GOT3 (cell line): ENCODE measurements around the gene SLC13A5.
"Not testable (repeated sequence)": the region's sequence is repeated elsewhere in the genome, so short reads cannot be mapped to it uniquely, and the experiment has no call there.

ENCODE experiments used
- DNase-seq: peaks from one replicate; lab custom pipeline; 2025; ENCODE audit warnings: mixed read lengths; lab: John Stamatoyannopoulos, UW

The SLC13A5 gene

DNA sequence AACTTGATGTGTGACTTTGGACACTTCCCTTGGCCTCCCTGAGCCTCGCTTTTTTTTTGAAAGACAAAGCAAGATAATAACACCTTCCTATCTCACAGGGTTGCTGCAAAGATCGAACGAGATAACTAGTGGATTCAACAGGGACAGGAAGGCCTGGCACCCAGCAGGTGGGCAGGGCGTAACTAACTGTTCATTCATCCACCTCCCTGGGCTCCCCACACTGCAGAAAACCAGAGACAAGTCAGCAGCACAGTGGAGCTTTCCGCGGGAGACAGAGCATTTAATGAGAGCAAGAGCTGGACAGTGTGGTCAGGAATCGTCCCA, 28.7 kb downstream of the SLC13A5 start:
- no peak for DNase-seq

DNA sequence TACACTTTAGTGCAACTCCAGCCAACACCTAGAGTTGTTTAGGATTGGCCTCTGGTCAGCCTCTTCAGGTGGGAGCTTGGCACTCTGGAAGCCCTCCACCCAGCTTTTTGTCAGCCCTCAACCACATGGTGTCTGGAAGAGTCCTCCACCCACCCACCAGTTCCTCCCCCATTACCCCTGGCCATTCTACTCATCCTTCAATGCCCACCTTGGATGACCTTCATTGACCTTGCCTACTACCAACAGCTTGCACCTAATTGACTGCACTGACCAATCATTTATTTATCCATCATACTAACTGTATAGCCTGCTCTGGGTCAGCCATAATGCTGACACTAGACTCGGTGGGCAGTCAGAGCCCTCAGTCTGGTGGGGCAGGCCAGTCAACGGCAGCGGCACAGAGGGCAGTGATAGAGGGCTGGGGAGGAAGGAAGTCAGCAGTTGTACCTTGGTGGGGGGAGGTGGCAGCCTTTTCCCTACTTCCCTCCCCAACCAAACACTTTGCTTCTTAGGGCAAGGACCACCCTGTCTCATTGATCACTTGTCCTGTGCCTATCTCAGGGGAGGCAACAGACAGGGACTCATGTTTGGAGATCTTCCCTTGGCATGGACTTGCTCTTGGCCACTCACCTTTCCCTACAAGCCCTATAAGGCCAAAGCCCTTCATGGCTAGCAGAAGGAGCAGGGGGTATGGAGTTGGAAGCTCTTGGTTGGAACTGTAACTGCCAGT, 29.3 kb downstream of the SLC13A5 start:
- DNase-seq = no peak

DNA sequence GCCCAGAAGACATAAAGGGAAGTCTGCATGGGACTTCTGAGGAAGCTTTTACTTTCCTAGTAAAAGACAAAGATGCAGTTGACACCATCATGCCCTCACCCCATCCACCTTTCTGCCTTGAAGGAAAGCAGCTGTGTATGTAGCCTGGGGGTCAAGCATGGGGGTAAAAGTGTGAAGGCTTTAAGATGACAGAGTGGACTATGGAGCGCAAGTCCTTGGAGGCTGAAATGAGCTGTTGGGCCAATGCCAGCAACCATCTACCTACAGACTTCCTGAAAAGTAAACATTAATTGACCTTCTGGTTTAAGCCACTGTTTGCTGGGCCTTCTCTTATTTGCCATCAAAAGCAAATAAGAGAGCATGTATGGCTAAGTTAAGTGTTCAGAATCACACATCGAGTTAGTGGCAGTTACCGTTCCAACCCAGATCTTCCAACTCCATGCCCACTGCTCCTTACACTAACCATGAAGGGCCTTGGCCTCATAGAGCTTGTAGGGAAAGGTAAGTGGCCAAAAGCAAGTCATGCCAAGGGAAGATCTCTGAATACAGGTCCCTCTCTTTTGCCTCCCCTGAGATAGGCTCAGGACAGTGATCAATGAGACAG, 30.0 kb downstream of the SLC13A5 start:
- DNase-seq = no peak

DNA sequence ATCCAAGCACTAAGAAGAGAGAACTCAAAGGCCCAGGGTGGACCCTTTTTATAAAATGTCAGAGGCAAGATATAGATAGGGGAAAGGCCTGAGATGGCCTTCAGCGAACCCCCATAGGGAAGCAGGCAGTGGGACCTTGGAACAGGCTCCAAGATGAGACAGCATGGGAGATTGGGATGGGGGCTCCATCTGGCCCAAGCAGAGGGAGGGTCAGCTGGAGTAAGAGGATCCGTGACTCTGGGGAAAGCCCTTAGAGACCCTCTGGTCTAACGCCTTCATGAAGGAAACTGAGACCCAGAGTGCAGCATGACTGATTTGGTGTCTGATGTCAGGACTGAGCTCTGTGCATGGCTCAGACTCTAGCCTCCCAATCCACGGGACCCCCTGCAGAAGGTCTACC, 30.8 kb downstream of the SLC13A5 start:
- no peak for DNase-seq

DNA sequence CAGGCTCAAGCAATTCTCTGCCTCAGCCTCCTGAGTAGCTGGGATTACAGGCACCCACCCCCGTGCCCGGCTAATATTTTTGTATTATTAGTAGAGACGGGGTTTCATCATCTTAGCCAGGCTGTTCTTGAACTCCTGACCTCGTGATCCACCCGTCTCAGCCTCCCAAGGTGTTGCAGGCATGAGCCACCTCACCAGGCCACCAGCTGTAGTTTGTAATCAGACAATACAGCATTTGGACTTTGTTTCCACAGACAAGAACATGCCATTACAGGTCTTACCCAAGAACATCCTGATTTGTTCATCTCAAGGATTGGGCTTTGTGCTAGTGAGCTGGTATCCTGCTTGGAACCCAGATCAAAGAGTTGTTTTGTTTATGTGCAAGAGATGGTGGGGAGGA, 31.5 kb downstream of the SLC13A5 start:
- no peak for DNase-seq

DNA sequence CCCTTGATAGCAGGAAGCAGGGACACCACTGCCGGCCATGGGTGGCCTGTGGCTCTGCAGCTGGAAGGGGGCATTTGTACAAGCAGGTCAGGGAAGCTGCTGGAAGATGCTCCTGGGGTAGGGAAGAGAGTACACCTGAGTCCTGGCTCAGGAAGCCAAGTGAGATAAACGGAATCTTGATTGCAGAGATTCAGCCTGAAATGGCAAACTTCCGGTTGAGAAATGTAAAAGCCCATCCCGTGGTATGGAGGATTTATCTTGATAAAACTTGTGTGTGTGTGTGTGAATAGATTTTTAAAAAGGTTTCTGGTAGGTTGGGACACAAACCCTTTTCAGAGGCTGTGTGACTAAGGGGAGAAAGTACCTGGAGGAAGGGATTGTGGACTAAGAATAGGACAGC, 32.0 kb downstream of the SLC13A5 start:
- no peak for DNase-seq

DNA sequence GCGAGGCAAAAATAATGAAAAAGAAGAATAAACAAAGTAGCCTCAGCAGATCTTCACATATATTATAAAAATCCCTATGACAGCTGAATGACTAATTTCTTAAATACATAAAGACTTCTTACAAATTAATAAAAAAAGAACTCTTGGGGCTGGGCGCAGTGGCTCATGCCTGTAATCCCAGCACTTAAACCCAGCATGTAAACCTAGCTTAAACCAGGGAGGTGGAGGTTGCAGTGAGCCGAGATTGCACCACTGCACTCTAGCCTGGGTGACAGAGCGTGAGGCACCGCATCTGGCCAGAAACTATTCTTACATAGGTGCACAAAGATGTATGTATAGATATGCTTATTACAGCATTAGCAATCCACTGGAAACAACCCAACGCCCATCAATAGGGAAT, 33.9 kb downstream of the SLC13A5 start:
- DNase-seq = no peak

DNA sequence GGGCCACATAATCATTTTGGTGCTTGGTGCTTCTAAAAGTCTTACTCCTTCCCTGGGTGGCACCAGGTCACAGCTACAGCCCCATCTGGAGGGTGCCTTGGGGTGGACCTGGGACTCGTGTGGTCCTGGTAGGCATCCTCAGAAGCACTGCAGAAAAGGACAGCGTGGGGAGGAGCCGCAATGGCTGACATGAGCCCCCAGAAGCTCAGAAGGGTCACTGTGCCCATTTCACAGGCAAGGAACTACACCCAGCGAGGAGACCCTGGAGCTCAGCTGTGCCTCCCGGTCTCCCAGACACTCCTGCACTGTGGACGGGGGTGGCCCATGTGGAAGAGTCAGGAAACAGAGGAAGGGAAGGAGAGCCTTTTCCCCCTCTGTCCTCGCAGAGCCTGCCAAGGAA, 35.2 kb downstream of the SLC13A5 start:
- DNase-seq = no peak

DNA sequence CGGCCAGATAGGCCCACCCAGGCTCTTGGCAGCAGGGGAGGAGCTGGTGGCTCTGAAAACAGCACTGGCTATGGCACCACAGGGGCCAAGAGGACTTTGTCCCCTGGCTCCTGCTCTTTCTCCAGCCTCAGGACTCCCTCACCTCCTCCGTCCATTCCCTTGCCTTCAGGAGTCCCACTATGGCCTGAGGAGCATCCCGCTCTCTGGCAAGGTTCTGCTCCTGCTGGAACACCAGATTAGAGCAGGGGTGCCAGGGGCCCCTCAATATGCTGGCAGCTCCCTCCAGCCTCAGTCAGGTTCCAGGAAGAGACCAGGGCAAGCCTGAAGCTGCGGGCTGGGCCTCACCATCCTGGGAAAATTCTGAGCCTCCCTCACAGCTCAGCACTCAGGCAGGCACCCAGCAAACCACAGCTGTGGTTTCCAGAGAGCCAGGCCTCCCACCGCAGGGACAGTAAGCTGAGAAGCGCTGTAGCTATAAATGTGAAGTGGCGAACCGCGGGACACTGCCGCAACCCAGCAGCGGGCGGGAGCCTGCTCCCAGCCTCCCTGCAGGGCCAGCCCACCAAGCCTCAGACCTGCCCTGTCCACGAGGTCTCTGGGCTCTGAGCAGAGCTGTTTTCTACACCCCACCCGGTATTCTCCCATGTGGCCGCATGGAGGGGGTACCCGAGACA, 35.9 kb downstream of the SLC13A5 start:
- no peak for DNase-seq

DNA sequence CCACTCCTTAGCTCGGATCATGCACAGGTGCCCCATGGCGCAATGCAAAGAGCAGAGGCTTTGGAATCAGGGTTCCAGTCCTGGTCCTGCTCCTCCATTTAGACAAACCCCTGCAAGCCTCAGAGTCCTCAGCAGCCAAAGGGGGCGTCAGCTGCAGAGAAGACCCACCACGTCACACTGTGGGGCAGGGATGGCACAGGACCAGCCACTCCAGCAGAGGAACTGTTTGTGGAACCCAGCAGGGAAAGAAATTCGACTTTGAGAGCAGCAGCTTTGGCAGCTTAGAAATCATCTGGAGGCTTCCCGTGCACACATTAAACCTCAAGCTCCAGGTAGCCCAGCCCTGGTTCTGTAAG, 36.4 kb downstream of the SLC13A5 start:
- no peak for DNase-seq

DNA sequence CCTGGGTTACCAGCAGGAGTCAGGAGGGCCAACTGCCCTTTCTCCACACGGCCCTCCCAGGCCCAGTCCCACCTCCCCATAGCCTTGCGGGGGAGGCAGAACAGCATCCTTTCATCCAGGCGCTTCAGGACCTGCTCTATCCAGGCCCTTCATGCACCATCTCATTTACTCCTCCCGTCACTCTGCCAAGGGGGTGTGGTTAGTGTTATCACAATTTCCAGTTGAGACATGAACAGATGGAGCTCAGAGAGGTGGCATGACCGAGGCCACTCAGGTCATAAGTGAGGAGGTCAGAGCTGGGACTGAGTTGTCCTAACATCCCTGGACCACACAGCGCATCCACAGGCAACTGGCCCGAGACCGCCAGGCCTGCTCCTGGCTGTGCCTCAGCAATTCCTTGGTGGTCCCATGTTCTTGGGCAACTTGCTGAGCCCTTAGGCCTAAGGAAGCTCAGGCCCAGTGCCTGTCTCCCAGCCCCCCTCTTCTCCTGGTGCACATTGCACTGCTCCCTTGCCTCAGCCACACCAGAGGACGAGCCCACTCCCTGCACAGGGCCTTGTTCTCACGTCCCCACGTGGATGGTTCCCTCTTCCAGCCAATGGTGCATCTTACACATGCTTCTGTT, 37.9 kb downstream of the SLC13A5 start:
- DNase-seq = no peak

DNA sequence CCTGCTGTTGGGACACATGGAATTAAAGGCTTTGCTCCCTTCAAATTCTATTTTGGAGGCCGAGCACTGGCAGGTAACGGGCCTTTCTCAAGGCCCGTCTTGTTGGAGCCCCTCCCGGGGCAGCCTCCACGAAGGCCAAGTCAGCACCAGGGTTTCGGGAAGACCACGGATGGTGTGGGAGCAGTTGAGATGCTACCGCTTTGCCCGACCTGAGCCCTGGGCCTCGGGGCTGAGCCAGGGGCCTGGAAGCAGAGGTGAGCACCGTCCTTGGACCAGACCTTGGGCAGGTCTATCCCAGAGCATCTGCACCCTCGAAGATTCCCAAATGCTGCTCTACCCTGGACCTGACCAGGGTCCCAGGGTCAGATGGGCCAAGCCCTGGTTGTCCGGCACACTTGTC, 38.6 kb downstream of the SLC13A5 start:
- DNase-seq = no peak

DNA sequence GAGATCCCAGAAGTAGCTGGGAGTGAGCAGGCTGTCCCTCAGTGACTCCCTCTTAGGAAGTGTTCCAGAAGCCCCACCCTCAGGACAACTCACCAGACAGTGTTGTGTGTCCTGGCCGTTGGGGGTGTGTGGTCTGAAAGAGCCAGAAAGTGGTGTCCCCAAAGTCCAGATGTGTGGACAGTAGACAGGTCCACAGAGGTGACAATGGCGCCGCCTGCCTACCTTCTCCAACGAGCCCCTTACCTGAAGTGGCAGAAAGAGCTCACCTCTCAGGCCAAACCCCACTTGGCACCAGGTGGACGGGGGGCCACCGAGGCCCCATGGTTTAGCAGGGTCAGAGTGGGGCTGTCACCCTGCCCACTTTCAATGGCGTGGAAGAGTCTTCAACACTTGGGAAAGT, 41.7 kb downstream of the SLC13A5 start:
- DNase-seq = no peak

DNA sequence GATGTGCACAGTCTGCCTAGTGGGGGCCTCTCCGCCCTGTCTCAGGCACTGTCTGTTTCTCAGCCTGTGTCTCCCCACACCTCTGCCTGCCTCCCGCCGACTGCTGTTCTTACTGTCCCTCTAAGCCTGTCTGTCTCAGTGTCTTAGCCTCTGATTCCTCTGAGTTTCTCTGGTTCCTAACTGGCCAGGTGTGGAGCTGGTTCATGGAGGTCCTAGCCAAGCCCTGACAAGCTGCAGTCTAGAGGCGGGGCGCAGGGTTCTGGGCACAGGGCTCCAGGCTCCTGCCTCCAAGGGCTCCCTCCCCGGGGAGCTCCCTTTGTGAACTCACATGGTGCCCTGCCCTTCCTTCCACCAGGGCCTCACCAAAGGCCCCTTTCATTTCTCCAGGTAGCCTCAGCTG, 42.2 kb downstream of the SLC13A5 start:
- no peak for DNase-seq

DNA sequence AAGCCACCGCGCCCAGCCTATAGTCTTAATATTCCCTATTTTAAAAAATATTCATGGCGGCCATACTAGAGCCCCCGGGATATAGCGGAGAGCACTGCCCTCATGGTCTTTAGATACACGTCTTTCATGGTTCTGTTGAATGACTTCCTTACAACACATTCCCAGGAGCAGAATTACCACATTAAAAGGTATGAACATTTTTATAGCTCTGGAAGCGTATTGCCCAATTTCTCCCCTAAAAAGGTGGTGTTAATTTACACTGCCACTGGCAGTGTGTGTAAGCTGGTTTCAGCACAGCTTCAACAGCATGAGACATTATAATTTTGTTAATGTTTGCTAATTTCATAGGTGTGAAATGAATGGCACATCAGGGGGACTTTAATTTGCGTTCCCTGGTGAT, 42.6 kb downstream of the SLC13A5 start:
- no peak for DNase-seq

DNA sequence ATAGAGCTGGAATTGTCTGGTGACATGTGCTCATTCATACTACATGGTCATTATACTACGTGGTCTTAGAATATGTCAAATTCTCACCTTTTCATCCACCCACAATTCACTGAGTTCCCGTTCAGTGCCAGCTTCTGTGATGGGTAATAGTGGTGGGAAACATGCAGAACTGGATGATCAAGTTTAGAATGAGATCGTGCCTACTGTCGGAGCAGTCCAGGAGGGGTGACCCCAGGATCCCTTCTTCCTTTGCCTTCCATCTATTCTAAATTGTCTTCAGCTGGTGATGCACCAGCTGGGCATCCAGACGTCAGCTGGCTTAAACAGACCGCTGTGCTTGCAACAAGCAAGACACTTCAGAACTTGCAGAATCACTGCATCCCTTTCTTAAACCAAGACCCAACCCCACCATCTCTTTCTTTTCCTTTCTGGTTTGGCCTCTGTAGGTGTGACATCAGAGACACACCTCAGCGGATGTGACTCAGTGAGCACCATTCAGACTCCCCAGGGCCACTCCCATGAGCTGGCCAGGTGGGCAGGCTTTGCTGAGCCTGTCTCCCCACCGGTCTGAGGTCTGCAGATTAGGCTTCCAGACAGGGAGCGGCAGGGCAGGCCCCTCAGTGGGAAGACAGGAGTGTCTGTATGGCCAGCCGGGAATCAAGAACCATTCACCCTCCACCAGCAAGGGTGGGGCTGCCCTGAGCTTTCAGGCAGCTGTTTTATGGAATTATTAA, 43.5 kb downstream of the SLC13A5 start:
- DNase-seq = no peak

DNA sequence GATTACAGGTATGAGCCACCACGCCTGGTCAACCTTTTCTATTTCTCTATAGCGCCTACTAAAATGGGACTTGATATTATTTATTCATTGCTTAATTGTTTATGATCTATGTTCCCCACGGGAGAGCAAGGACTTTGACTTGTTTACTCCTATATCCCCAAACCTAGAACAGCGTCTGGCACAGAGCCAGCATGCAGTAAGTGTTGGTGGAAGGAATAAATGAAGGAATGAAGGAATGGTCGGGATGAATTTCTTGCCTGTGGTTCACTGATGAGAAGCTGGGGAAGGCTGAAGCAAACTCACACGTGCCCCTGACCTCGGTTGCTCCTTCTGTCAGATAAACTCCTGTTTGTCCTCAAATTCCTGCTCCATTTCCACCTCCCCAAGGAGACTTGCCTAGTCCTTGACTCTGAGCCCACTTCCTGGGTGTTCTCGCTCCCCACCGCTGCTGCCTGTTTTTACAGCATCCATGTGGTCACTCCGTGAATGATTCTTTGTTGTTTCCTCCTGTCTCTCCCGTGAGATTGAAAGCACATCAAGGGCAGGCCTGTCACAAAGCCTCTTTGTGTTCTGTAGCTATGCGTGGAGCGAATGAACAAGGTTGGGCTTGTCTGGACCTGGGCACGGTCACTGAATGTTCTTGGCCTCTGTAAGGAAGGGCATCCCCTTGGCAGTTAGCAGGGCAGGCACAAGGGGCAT, 44.3 kb downstream of the SLC13A5 start:
- DNase-seq = no peak

DNA sequence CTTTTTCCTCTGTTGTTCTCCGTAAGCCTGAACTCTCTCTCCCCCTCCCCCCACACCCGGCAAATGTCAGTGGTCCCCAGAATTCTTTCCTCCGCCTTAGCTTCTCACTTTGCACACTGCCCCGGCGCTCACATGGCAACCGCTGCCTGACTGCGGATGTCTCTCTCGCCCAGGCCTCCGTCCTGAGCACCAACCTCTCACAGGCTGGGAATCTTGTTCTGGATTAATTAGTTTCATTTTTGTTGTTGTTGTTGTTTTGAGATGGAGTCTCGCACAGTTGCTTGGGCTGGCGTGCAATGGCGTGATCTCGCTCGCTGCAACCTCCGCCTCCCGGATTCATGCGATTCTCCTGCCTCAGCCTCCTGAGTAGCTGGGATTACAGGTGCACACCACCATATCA, 45.0 kb downstream of the SLC13A5 start:
- no peak for DNase-seq

DNA sequence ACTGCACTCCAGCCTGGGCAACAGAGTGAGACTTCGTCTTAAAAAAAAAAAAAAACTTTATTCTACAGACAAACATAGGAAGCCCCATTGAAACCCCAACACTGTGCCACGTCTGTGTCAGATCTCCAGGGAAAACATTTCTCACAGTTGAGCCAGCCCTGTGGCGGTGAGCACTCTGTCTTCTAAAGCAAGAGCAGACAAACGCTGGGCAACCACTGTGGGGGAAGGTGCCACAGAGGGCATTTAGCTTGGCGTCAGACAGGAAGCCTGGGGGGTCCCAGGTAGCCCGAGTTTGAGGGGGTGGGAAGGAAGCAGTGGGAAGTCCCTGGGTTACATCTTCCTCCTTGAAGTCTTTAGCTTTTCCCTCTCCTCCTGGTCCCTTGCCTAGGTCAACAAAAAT, 45.7 kb downstream of the SLC13A5 start:
- no peak for DNase-seq

DNA sequence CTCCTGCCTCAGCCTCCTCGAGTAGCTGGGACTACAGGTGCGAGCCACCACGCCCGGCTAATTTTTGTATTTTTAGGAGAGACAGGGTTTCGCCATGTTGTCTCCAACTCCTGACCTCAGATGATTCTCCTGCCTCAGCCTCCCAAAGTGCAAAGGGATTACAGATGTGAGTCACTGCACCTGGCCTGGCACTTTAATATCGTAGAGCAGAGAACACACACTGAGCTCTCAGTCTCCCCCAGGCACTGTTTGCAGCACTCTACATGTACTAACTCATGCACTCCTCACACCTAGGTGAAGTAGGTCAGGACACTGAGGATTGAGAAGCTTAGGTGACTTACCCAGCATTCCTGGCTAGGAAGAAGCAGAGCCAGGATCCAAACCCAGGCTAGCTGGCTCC, 46.6 kb downstream of the SLC13A5 start:
- DNase-seq = no peak

DNA sequence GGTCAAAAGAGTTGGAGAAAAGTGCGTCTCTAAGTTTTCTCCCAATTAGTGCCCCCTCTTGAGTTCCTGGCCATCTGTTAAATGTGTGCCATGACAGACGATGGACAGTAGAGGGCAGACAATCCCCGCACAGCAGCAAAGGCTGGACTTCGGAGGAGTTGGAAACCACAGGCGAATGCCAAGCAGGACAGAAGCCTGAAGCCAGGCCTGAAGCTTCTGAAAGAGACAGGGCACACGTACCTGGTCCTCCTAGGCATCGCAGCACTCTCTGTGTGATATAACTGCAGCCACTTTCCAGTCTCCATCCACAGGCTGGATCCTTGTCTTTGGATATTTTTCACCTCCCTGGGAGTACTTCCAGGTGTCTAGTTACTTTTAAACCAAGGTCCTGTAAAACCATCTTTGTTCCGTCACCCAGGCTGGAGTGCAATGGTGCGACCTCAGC, 47.1 kb downstream of the SLC13A5 start:
- DNase-seq = peak; percentile 14

DNA sequence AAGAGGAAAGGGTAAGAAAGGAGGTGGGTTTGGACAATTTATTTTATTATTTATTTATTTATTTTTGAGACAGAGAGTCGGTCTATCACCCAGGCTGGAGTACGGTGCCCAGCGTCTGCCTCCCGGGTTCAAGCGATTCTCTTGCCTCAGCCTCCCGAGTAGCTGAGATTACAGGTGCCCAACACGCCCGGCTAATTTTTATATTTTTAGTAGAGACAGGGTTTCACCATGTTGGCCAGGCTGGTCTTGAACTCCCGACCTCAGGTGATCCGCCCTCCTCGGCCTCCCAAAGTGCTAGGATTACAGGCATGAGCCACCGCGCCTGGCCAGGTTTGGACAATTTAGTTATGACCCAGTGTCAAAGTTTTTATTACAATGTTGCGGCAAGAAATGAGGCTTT, 50.0 kb downstream of the SLC13A5 start:
- not testable (repeated sequence) for DNase-seq
